D721Med (cell line): ENCODE data around the gene GSTA3.

Experiments
- DNase-seq: peaks from one replicate; pipeline ENCODE4 v3.0.0; 2011; ENCODE audit warnings: low spot score; ENCODE audit not compliant: insufficient read length
- FAIRE-seq: peaks from 2 replicates; lab custom pipeline; 2011; peaks lifted over from hg19 to GRCh38; lab: Jason Lieb, UNC
- CTCF ChIP-seq: IDR thresholded peaks from 2 replicates; pipeline ENCODE4 v1.5.1; 2012; ENCODE audit warnings: mild to moderate bottlenecking, control low read depth; ENCODE audit not compliant: insufficient read depth; ENCODE audit errors: missing control alignments

Gene GSTA3

GRCh38 chr6:52893221-52893620, 16.3 kb downstream of the GSTA3 start:
- no peak for DNase-seq
- FAIRE-seq = no peak
- no peak for TF ChIP-seq CTCF

- FAIRE-seq = no peak
- no peak for DNase-seq
- TF ChIP-seq CTCF = no peak
These were observed 19.5 kb downstream of the GSTA3 start for GRCh38 chr6:52890018-52890417.

GRCh38 chr6:52887910-52888524, 21.5 kb downstream of the GSTA3 start:
- no peak for DNase-seq
- no peak for FAIRE-seq
- no peak for TF ChIP-seq CTCF

- peak; percentile 66 for FAIRE-seq
- TF ChIP-seq CTCF = peak; percentile 77
These were observed 27.3 kb downstream of the GSTA3 start for GRCh38 chr6:52881996-52882841.

GRCh38 chr6:52881662-52881995, 27.9 kb downstream of the GSTA3 start:
- no peak for TF ChIP-seq CTCF
- no peak for DNase-seq
- FAIRE-seq = no peak

More at GRCh38 chr6:52881996-52882841, 27.3 kb downstream of the GSTA3 start:
- peak; percentile 63 for DNase-seq

- DNase-seq (no peak), FAIRE-seq (no peak)
- no peak for TF ChIP-seq CTCF
These were observed 31.7 kb downstream of the GSTA3 start for GRCh38 chr6:52877786-52878185.

GRCh38 chr6:52877168-52877567, 32.3 kb downstream of the GSTA3 start:
- no peak for FAIRE-seq
- no peak for DNase-seq
- TF ChIP-seq CTCF = no peak
